ENCODE measurements around the gene ZNF827. TPM values are rescaled to one million over a fixed set of nuclear protein-coding genes. Genes with fewer than 3 reads are reported as not detected.

ZNF827 gene
- total RNA-seq, 1 donor from 2014 or later: 27.2 TPM

DNA sequence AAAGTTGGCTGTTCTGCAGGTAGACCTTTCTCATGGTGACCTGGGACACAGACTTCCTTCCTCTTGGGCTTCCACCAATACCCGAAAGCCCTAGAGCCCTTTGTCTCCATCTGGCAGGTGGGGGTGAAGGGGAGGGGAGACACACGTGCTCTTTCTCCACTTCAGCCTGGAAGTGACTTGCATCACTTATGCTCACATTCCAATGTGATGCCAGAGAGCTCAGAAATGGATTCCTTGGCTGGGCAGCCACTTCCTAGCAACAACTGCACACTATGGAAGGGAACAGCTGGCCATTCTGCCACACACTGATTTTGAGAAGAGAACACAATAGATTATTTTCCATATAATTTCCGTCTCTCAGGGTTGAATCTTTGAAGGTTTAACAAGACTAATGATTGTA is 222.4 kb downstream of the ZNF827 start:
- H3K27me3 Mint-ChIP-seq: peaks cover 17% of the 10 kb centered on the region
- DNase-seq (no peak), ATAC-seq (ENCODE audit: low read depth) (no peak)
- H3K4me3 Mint-ChIP-seq: no peak overlapping the region
- peaks cover 10% of the 10 kb centered on the region for H3K9me3 Mint-ChIP-seq
- intact Hi-C loops (cut with micrococcal nuclease): no loop called here
- POLR2A ChIA-PET: interaction anchor here (0.7 kb wide), 1 partner anchor 598 kb away, joined by 4 read pairs; no protein-coding TSS in a partner anchor
- CTCF ChIA-PET: no interaction called here
- H3K27ac Mint-ChIP-seq: no peak overlapping the region
- H3K4me1 Mint-ChIP-seq: peaks cover 4% of the 10 kb centered on the region
- TF ChIP-seq, protein P1, sequence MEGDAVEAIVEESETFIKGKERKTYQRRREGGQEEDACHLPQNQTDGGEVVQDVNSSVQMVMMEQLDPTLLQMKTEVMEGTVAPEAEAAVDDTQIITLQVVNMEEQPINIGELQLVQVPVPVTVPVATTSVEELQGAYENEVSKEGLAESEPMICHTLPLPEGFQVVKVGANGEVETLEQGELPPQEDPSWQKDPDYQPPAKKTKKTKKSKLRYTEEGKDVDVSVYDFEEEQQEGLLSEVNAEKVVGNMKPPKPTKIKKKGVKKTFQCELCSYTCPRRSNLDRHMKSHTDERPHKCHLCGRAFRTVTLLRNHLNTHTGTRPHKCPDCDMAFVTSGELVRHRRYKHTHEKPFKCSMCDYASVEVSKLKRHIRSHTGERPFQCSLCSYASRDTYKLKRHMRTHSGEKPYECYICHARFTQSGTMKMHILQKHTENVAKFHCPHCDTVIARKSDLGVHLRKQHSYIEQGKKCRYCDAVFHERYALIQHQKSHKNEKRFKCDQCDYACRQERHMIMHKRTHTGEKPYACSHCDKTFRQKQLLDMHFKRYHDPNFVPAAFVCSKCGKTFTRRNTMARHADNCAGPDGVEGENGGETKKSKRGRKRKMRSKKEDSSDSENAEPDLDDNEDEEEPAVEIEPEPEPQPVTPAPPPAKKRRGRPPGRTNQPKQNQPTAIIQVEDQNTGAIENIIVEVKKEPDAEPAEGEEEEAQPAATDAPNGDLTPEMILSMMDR (IDR thresholded peaks at IDR 0.05): no peak
- H3K36me3 Mint-ChIP-seq (ENCODE audit: low read depth): peaks cover 2% of the 10 kb centered on the region

DNA sequence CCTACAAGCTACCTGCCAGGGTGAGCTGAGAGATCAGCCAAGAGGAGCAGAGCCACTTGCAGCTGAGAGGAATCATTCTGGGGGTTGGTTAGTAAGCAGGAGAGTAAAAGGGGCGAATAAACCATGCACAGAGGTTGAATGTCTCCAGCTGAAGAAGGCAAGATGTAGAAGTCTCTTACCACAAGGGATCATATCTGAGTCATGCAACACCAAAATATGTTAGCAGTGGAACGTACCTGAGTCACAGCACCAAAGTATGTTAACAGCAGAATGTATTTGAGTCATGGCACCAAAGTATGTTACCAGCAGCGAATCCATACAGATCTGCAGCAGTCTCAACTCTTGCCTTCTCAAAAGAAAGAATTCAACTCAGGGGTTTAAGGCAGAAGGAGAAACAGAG is 228.8 kb downstream of the ZNF827 start:
- Mint-ChIP-seq H3K36me3 (ENCODE audit: low read depth) (peaks cover 2% of the 10 kb centered on the region), H3K4me1 (no peaks in the 10 kb centered on the region), H3K27ac (no peak overlapping the region), H3K27me3 (peaks cover 11% of the 10 kb centered on the region), H3K9me3 (peaks cover 22% of the 10 kb centered on the region), H3K4me3 (no peak overlapping the region)
- TF ChIP-seq, protein P1 (IDR thresholded peaks at IDR 0.05): no peak
- DNase-seq (no peak), ATAC-seq (ENCODE audit: low read depth) (no peak)
- ChIA-PET POLR2A (no interaction called here), CTCF (no interaction called here)
- intact Hi-C loops (cut with micrococcal nuclease): no loop called here

DNA sequence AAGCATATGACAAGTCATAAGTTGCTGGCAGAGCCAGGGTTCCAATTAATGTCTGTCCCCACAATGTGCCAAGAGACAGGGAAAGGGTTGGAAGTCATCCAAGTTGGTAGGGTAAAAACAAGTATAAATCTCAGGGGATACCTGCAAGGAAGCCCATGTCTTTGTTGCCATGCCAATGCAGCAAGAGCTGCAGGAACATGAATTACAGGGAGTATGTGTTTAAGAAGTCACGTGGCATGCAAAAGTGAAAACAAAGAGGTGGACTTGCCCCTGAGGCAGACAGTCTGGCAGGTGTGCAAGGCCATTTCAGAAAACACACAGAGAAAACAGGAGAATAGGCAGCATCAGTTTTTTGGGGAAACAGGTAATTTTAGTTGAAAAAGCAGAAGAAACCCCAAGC is 229.3 kb downstream of the ZNF827 start:
- H3K27ac Mint-ChIP-seq: no peak overlapping the region

More for the DNA sequence above, 229.3 kb downstream of the ZNF827 start:
- H3K27me3 Mint-ChIP-seq: peaks cover 11% of the 10 kb centered on the region
- ATAC-seq (ENCODE audit: low read depth): no peak
- H3K4me1 Mint-ChIP-seq: no peaks in the 10 kb centered on the region
- ChIA-PET POLR2A (no interaction called here), CTCF (no interaction called here)
- TF ChIP-seq, protein P1 (IDR thresholded peaks at IDR 0.05): no peak
- no peak overlapping the region for H3K4me3 Mint-ChIP-seq
- no peak for DNase-seq
- intact Hi-C loops (cut with micrococcal nuclease): no loop called here
- peaks cover 22% of the 10 kb centered on the region for H3K9me3 Mint-ChIP-seq
- H3K36me3 Mint-ChIP-seq (ENCODE audit: low read depth): peaks cover 2% of the 10 kb centered on the region

Other genes starting within 250 kb of the ZNF827 start
- 57.4 and 59.7 TPM in 2 replicates for gene LSM6, start 236.9 kb upstream of the ZNF827 start, total RNA-seq

All from activated B cell treated with CpG ODN at 0.5 μM for 24 hours (primary cell).